Measurements from ENCODE around the gene MAPK1IP1L. TPM values are rescaled to one million over a fixed set of nuclear protein-coding genes. Genes with fewer than 3 reads are reported as not detected.

MAPK1IP1L gene
- total RNA-seq, 3 donors from 2014 or later (not counting 1 experiment from before 2014, with no cell fraction given), result 119 to 140 (median 127) TPM

- Histone ChIP-seq H3K27ac (ENCODE audit: low read length) (no peak overlapping the region), H3K4me1 (ENCODE audit: control insufficient read depth, insufficient read depth, low read length) (peaks cover 7% of the 10 kb centered on the region), H3K9me3 (ENCODE audit: control insufficient read depth, insufficient read depth, low read length) (no peaks in the 10 kb centered on the region), H3K4me3 (ENCODE audit: low read length) (no peak overlapping the region), H3K27me3 (ENCODE audit: control insufficient read depth, insufficient read depth, low read length) (no peaks in the 10 kb centered on the region), H3K36me3 (ENCODE audit: control insufficient read depth, insufficient read depth, low read length) (peaks cover 11% of the 10 kb centered on the region)
- 63% methylated on average over 4 of the region's 4 CpGs for WGBS (ENCODE audit: insufficient coverage)
- Mint-ChIP-seq H3K27ac (peak overlapping the region; percentile 67 to 83), H3K4me3 (no peak overlapping the region), H3K27me3 (ENCODE audit: low read depth in 2 of 2) (no peaks in the 10 kb centered on the region), H3K9me3 (no peaks in the 10 kb centered on the region), H3K4me1 (peaks cover 20 to 25% of the 10 kb centered on the region in 2 donors), H3K36me3 (peaks cover 6% of the 10 kb centered on the region)
- ATAC-seq (no peak), DNase-seq (no peak)
- intact Hi-C loops (cut with micrococcal nuclease), result no loop called here
- TF ChIP-seq CTCF (IDR thresholded peaks at IDR 0.05), result no peak
These were observed 19.5 kb downstream of the MAPK1IP1L start for GRCh38 chr14:55070981-55071411.

- Mint-ChIP-seq H3K9me3 (no peaks in the 10 kb centered on the region), H3K27me3 (ENCODE audit: low read depth in 2 of 2) (no peaks in the 10 kb centered on the region), H3K4me3 (peak overlapping the region; percentile 9), H3K4me1 (peaks cover 20 to 25% of the 10 kb centered on the region in 2 donors), H3K36me3 (no peaks in the 10 kb centered on the region), H3K27ac (peak overlapping the region; percentile 67 to 83)
- Histone ChIP-seq H3K27ac (ENCODE audit: low read length) (peak overlapping the region; percentile 58), H3K36me3 (ENCODE audit: control insufficient read depth, insufficient read depth, low read length) (peaks cover 6% of the 10 kb centered on the region), H3K9me3 (ENCODE audit: control insufficient read depth, insufficient read depth, low read length) (no peaks in the 10 kb centered on the region), H3K27me3 (ENCODE audit: control insufficient read depth, insufficient read depth, low read length) (no peaks in the 10 kb centered on the region), H3K4me3 (ENCODE audit: low read length) (no peak overlapping the region), H3K4me1 (ENCODE audit: control insufficient read depth, insufficient read depth, low read length) (peaks cover 7% of the 10 kb centered on the region)
- DNase-seq, result peak in 1 of 2 donors; percentile 58
- intact Hi-C loops (cut with micrococcal nuclease), result no loop called here
- WGBS (ENCODE audit: insufficient coverage), result 15% methylated on average over 7 of the region's 10 CpGs
- no peak for TF ChIP-seq CTCF (IDR thresholded peaks at IDR 0.05)
- ATAC-seq, result peak; percentile 62 to 88 (median 74)
These were observed 20.6 kb downstream of the MAPK1IP1L start for GRCh38 chr14:55071870-55072640.

GRCh38 chr14:55073856-55074255 is 22.4 kb downstream of the MAPK1IP1L start:
- no peak overlapping the region for H3K4me3 Mint-ChIP-seq
- no peak for TF ChIP-seq CTCF (IDR thresholded peaks at IDR 0.05)
- WGBS (ENCODE audit: insufficient coverage), result 46% methylated on average over 2 of the region's 2 CpGs
- ATAC-seq (no peak), DNase-seq (no peak)
- no peak overlapping the region for H3K4me3 ChIP-seq (ENCODE audit: low read length)
- H3K36me3 Mint-ChIP-seq, result no peaks in the 10 kb centered on the region
- H3K4me1 ChIP-seq (ENCODE audit: control insufficient read depth, insufficient read depth, low read length), result peaks cover 7% of the 10 kb centered on the region
- no peaks in the 10 kb centered on the region for H3K9me3 ChIP-seq (ENCODE audit: control insufficient read depth, insufficient read depth, low read length)
- peaks cover 3% of the 10 kb centered on the region for H3K36me3 ChIP-seq (ENCODE audit: control insufficient read depth, insufficient read depth, low read length)
- H3K27me3 Mint-ChIP-seq (ENCODE audit: low read depth in 2 of 2), result no peaks in the 10 kb centered on the region
- no peaks in the 10 kb centered on the region for H3K9me3 Mint-ChIP-seq
- no peak overlapping the region for H3K27ac Mint-ChIP-seq
- H3K4me1 Mint-ChIP-seq, result peaks cover 20 to 25% of the 10 kb centered on the region in 2 donors
- H3K27me3 ChIP-seq (ENCODE audit: control insufficient read depth, insufficient read depth, low read length), result no peaks in the 10 kb centered on the region
- no peak overlapping the region for H3K27ac ChIP-seq (ENCODE audit: low read length)
- intact Hi-C loops (cut with micrococcal nuclease), result no loop called here
